Measurements from ENCODE around the gene GPR162.

GPR162 gene

GRCh38 chr12:6784761-6785160 is 36.9 kb upstream of the GPR162 start:
- Histone ChIP-seq H3K9me3 (replicated peaks; ENCODE audit: insufficient read depth, low read length) (no peaks in the 10 kb centered on the region), H3K9ac (ENCODE audit: low read length) (no peak overlapping the region), H3K27ac (ENCODE audit: low read length) (no peak overlapping the region), H3K4me1 (ENCODE audit: low read length) (peaks cover 27% of the 10 kb centered on the region), H4K20me1 (ENCODE audit: insufficient read depth, low read length) (no peaks in the 10 kb centered on the region), H3K36me3 (replicated peaks; ENCODE audit: insufficient read depth, low read length) (no peaks in the 10 kb centered on the region), H3K9me2 (replicated peaks; ENCODE audit: insufficient read depth, low read length) (no peaks in the 10 kb centered on the region), H3K27me3 (replicated peaks; ENCODE audit: insufficient read depth, low read length) (no peaks in the 10 kb centered on the region), H3F3A (ENCODE audit: insufficient read depth, low read length) (peaks cover 6% of the 10 kb centered on the region), H3K4me3 (ENCODE audit: low read length) (no peak overlapping the region), H3K4me2 (ENCODE audit: low read depth, low read length) (no peak overlapping the region), H2AFZ (ENCODE audit: low read length) (no peak overlapping the region), H3K79me2 (ENCODE audit: low read length) (no peaks in the 10 kb centered on the region)
- TF ChIP-seq EZH2 (optimal IDR thresholded peaks at IDR 0.05; ENCODE audit: low read depth, low read length) (no peak), CTCF (IDR thresholded peaks at IDR 0.05; ENCODE audit: low read length) (no peak)
- no peak for DNase-seq

GRCh38 chr12:6786416-6787094 is 35.1 kb upstream of the GPR162 start:
- DNase-seq: no peak
- H3K9me2 ChIP-seq (replicated peaks; ENCODE audit: insufficient read depth, low read length): no peaks in the 10 kb centered on the region
- peaks cover 6% of the 10 kb centered on the region for H3F3A ChIP-seq (ENCODE audit: insufficient read depth, low read length)
- H3K9me3 ChIP-seq (replicated peaks; ENCODE audit: insufficient read depth, low read length): no peaks in the 10 kb centered on the region
- no peak overlapping the region for H3K27ac ChIP-seq (ENCODE audit: low read length)
- no peaks in the 10 kb centered on the region for H3K79me2 ChIP-seq (ENCODE audit: low read length)
- H3K9ac ChIP-seq (ENCODE audit: low read length): no peak overlapping the region
- no peaks in the 10 kb centered on the region for H4K20me1 ChIP-seq (ENCODE audit: insufficient read depth, low read length)
- TF ChIP-seq EZH2 (optimal IDR thresholded peaks at IDR 0.05; ENCODE audit: low read depth, low read length) (no peak), EZH2phosphoT487 (IDR thresholded peaks at IDR 0.05; ENCODE audit: low read length) (no peak), CTCF (IDR thresholded peaks at IDR 0.05; ENCODE audit: low read length) (no peak)
- peaks cover 27% of the 10 kb centered on the region for H3K4me1 ChIP-seq (ENCODE audit: low read length)
- no peak overlapping the region for H2AFZ ChIP-seq (ENCODE audit: low read length)
- H3K4me2 ChIP-seq (ENCODE audit: low read depth, low read length): no peak overlapping the region
- H3K27me3 ChIP-seq (replicated peaks; ENCODE audit: insufficient read depth, low read length): no peaks in the 10 kb centered on the region
- no peak overlapping the region for H3K4me3 ChIP-seq (ENCODE audit: low read length)
- no peaks in the 10 kb centered on the region for H3K36me3 ChIP-seq (replicated peaks; ENCODE audit: insufficient read depth, low read length)

- TF ChIP-seq CTCF (IDR thresholded peaks at IDR 0.05; ENCODE audit: low read length) (no peak), EZH2 (optimal IDR thresholded peaks at IDR 0.05; ENCODE audit: low read depth, low read length) (no peak), EZH2phosphoT487 (IDR thresholded peaks at IDR 0.05; ENCODE audit: low read length) (no peak)
- no peak for DNase-seq
- Histone ChIP-seq H3K79me2 (ENCODE audit: low read length) (no peaks in the 10 kb centered on the region), H3K9ac (ENCODE audit: low read length) (no peak overlapping the region), H2AFZ (ENCODE audit: low read length) (no peak overlapping the region), H3F3A (ENCODE audit: insufficient read depth, low read length) (peaks cover 6% of the 10 kb centered on the region), H3K4me2 (ENCODE audit: low read depth, low read length) (no peak overlapping the region), H3K36me3 (replicated peaks; ENCODE audit: insufficient read depth, low read length) (no peaks in the 10 kb centered on the region), H4K20me1 (ENCODE audit: insufficient read depth, low read length) (no peaks in the 10 kb centered on the region), H3K4me1 (ENCODE audit: low read length) (peaks cover 26% of the 10 kb centered on the region), H3K27me3 (replicated peaks; ENCODE audit: insufficient read depth, low read length) (no peaks in the 10 kb centered on the region), H3K27ac (ENCODE audit: low read length) (no peak overlapping the region), H3K9me3 (replicated peaks; ENCODE audit: insufficient read depth, low read length) (no peaks in the 10 kb centered on the region), H3K9me2 (replicated peaks; ENCODE audit: insufficient read depth, low read length) (no peaks in the 10 kb centered on the region), H3K4me3 (ENCODE audit: low read length) (no peak overlapping the region)
Observed at GRCh38 chr12:6787309-6787708, 34.3 kb upstream of the GPR162 start.

Measured in MM.1S (cell line).